ENCODE measurements around the gene JOSD1. TPM values are rescaled to one million over a fixed set of nuclear protein-coding genes. Genes with fewer than 3 reads are reported as not detected.

JOSD1 gene
- 10 to 100 TPM; 45.0 to 48.3 TPM for total RNA-seq
- long read RNA-seq, donor 1, transcript JOSD1-207 (2 exons, 467 nt) = major isoform, 11 of 21 reads
- long read RNA-seq, donor 1, partial matches to known transcripts = 0 of 21 reads
- long read RNA-seq, donor 1, other reads (novel, unspliced or antisense) = 8 of 21 reads
- long read RNA-seq, donor 2, transcript JOSD1-207 (2 exons, 467 nt) = major isoform, 52 of 68 reads
- long read RNA-seq, donor 2, partial matches to known transcripts = 0 of 68 reads
- long read RNA-seq, donor 2, other reads (novel, unspliced or antisense) = 14 of 68 reads

DNA sequence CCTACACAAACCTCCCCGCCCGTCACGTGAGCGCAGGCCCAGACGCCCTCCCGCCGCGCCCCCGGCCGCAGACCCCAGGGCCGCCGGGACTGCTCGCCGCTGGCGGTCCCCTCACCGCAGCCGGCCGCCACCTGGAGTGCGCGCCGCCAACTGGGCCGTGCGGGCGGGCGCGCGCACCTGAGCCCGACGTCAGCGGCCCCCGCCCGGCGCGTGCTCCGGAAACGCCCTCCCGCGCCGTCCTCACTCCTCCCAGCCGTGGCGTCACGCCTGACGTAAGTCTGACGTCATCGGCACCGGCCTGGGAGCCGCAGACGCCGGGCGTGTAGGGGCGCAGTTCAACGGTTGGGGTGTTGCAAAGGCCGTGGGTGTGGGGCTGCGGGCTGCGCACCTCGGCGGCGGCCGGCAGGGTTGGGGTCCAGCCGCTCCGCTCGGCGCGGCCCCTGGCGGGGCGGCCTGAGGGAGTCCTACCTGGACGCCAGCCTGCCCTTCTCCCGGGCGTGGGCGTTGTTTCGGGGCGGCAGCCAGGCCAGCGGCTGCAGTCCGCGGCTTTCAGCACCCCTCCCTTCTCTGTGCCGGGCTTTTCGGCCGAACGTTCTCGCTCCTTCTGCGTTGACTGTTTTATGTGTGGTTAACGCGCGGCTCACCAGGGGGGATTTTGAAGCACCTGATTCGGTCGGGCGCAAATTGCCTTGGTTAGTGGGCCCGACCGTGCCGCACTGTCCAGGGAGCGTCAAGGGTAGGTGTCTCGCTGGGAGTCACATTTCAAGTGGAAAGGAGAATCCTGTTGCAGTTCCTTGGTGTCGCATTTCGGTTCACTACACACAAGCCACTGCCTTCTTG is at the start of gene JOSD1:
Gene JOSD1, minus strand, starts transcription at position 155 of the 840 bp plus-strand sequence. CDS start 956 bp downstream, outside the sequence.
- intact Hi-C loops (cut with DNase I) = no loop called here
- peak; percentile 99 for DNase-seq (ENCODE audit: low spot score)

DNA sequence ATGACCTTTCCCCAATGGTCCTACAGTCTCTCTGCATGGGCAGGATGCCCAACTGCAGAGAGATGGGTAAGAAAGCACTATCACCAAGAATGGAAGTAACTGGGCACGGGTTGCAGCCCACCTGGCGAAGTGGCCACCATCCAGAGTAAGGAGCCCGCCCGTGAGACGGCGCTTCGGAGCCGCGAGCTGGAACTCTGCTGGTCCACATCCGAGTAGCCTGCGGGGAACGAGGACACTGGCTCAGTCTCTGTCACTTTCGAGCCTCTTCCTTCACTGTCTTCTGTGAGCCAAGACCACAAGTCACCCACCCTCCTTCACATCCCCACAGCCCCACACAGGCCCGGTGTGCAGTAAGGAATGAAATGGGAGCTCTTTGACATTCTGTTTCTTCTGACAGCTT is 49.4 kb upstream of the JOSD1 start:
- intact Hi-C loops (cut with DNase I) = no loop called here
- no peak for DNase-seq (ENCODE audit: low spot score)

DNA sequence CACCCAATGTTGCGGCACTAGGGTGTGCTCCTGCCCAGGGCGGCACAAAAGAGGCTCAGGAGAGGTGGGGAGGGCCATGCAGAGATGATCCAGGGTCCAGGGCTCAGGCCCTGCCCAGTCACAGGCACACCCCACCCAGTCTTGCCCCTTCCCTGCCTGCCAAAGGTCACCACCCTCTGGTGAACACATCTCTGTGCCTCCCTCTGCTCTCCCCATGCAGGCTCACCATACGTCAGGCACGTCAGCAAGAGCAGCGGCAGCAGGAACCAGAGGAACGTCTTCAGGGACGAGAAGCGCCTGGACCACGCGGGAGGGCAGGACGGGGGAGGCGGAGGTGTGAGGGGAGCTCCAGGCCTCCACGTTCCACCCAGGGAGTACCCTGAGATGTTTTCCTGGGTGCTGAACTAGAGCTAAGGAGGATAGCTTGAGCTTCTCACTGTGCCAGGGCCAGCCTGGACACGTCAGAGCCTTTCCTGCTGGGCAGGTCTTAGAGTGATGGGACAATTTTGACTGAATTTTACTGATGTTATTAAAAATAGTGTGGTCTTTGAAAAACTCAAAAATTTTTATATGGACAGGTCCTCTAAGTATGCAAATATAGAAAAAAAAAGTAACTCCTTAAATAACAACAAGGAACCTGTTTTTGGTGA is 47.9 kb upstream of the JOSD1 start:
- intact Hi-C loops (cut with DNase I) = loop anchor here in 1 of 2 donors (1.0 kb wide), 1 partner anchor 31 kb away; no protein-coding TSS in a partner anchor
- DNase-seq (ENCODE audit: low spot score) = no peak

DNA sequence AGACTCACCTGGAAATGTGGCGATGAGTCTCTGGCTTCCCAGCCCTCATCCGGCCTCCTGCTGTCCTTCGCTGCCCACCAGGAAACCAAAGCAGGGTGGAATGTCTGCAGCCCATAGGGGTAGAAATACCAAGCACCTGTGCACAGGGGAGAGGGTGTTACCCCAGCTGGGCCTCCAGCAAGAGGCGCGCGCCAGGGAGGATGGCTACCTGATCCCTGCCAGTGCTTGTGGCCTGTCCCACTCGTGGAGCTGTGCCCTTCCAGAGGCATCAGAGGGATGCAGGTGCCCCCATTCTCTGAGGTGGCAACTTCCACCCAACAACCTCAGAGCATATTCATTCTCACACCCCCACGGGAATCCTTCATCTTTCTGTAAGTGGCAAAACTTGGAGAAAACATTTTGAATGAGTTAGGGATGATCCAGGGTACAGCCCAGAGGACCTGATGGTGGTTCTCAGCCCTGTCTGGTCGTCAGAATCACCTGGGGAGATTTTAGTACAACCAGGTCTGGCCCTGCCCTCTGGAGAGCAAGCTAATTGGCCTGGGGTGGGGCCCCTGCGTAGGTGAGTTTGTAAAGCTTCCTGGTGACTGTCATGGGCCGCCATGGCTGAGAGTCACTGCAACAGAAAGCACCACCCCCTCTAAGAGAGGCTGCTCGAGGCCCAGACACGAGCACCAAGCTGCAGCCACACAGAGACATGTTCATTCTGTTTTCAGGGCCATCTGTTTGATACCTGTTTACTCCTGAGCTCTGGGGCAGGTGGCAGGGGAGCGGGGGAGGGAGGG is 45.1 kb upstream of the JOSD1 start:
- intact Hi-C loops (cut with DNase I) = no loop called here
- no peak for DNase-seq (ENCODE audit: low spot score)

DNA sequence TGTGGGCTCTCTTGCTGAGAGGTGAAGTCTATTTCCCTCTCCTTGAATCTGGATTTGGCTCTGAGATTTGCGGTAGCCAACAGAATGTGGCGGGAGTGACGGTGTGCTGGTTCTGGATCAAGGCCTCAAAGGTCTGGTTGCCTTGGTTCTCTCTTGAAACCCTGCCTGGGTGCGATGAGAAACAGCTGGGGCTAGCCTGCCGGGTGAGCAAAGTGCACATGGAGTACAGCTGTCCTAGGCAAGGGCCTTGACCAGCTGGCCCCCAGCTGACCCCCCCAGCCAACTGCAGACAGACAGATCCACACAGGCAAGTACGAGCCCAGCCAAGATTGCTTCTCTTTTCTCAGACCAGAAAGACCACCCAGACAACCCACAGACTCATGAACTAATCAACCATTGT is 44.2 kb upstream of the JOSD1 start:
- no peak for DNase-seq (ENCODE audit: low spot score)
- intact Hi-C loops (cut with DNase I) = no loop called here

DNA sequence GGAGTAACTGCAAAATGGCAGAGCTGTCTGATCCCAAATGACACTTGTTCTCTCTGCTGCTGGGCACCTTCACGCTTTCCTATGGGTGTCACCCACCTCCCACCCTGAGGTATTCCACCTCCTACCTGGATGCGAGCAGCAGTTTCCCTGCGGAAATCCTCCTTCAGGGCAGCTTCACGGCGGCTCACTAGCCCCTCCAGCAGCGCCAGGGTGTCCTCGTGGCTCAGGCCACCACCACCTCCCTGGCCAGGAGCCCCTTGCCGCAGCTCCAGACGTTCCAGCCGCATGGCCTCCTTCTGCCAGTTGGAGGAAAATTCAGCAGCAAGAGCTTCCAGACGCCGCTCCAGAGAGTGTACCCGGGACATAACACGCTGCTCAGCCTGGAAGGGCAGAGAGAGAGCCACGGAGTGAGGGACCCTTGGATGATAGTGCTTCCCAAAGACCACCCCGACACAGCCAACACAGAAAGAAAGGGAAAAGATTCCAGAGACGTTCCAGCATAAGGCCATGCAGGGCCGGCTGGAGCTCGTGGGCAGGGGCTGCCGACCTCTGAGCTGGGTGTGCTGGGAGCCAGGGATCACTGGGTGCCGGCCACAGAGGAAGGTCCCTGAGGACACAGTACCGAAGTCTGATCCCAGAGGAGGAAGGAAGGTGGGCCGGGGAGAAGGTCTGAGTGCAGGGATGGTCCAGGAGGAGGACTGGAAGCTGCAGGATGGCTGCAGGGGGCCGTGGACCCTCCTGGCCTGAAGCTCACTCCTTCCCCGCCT is 41.6 kb upstream of the JOSD1 start:
- intact Hi-C loops (cut with DNase I) = no loop called here

DNA sequence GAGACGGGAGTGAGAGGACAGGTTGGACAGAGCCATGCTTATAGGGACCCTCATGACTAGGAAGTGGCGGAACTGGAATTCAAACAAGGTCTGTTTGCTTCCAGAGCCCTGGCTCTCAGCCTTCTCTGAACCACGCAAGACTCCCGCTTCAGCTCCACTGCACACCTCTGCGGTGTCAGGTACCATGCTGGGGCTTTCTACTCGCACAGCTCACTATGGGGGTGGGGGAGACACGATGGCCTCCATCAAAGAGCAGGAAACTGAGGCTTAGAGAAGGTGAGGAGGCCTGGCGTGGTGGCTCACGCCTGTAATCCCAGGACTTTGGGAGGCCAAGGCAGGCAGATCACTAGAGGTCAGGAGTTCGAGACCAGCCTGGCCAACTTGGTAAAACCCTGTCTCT is 40.8 kb upstream of the JOSD1 start:
- intact Hi-C loops (cut with DNase I) = no loop called here
- no peak for DNase-seq (ENCODE audit: low spot score)

More for the DNA sequence above, 41.6 kb upstream of the JOSD1 start:
- no peak for DNase-seq (ENCODE audit: low spot score)

DNA sequence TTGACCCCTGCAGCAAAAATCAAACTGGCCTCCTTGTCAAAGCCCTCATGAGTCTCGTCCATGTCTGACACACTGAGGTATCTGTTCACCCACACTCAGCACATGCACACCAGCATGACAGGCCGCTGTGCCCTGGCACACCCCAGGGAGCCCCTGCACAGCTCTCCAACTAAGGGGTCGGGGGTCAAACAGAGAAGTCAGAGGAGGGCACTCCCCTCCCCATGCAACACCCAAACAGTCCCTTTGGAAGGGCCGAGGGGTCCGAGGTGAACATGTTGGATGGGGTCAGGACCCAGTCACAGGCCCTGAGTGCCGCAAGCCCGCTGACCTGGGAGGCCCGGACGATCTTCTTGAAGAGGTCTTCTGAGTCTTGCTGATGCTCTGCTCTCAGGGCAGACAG is 40.4 kb upstream of the JOSD1 start:
- intact Hi-C loops (cut with DNase I) = no loop called here
- DNase-seq (ENCODE audit: low spot score) = no peak

DNA sequence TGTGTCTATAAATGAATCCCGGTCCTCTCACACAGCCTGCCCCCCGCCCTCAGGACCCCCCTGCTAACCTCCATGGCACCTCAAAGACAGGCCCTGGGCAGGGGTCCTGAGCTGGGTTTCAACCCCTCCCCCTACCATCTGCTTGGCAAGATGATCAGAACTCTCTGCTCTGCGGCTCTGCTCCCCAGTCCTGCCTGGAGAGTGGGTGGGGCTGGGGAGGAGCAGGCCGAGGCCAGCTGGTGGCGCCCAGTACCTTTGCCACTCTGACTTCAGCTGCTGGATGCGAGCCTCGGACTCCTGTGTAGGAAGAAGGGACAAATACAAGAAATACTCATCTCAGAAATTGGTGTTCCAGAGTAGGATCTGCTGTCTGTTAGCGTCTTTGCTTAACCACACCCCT is 40.0 kb upstream of the JOSD1 start:
- no peak for DNase-seq (ENCODE audit: low spot score)
- intact Hi-C loops (cut with DNase I) = no loop called here

DNA sequence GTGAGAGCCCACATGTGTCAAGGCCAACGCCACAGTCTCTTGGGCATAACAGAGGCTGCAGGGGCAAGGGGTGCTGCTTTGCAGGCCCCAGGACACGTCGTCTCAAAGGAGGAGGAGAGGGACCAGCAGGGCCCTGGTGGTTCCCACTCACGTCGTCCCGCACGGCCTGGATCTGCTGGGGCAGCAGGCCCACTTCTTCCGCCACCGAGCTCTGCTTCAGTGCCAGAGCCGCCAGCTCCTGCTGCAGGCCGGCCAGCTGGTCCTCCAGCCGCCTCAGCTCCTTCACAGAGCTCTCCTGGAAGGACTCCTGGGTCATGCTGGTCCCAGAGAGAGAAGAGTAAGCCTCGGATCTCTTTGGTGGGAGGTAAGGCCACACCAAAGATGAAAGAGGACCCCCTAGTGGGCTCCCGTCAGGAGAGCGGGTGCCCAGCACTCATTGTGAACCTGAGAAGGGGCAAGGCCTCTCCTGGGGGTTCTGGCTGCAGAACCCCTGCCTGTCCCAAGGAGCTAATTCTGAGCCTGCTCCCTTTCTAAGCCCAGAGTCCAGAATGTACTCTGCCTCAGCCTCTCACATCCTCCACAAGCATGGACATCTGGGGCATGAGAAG is 39.5 kb upstream of the JOSD1 start:
- no peak for DNase-seq (ENCODE audit: low spot score)
- intact Hi-C loops (cut with DNase I) = no loop called here

DNA sequence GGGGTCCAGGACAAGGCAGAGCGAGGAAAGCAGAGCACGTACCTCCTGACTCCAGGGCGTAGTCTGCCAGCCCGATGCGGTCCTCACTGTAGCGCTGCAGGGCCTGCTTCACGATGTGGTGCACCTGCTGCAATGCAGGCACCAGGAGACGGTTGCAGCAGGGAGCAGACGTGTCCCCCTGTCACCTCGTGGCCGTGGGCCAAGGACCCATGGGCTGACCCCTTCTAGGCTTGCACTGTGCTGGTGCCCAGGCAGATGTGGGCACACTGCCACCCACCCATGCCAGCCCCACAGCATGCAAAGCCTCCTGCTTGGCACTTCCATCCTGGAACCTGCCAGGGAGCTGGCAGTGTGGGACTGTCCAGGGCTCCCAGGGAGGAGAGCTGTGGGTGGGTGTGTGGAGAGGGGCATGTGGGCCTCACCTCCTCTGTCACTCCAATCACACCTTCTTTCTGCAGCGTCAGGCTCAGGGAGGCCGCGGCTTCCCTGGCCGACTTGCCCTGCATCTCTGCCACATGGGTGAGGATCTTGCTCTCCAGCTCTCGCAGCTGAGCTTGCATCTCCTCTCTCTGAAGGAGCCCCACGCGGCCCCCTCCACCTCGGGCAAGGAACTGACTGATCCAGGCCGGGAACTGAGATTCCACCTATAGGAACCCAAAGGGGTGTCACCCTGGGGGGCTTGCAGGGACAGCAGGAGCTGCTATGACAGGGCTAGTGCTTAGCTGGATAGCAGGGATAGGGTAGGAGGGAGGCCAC is 38.7 kb upstream of the JOSD1 start:
- DNase-seq (ENCODE audit: low spot score) = no peak

DNA sequence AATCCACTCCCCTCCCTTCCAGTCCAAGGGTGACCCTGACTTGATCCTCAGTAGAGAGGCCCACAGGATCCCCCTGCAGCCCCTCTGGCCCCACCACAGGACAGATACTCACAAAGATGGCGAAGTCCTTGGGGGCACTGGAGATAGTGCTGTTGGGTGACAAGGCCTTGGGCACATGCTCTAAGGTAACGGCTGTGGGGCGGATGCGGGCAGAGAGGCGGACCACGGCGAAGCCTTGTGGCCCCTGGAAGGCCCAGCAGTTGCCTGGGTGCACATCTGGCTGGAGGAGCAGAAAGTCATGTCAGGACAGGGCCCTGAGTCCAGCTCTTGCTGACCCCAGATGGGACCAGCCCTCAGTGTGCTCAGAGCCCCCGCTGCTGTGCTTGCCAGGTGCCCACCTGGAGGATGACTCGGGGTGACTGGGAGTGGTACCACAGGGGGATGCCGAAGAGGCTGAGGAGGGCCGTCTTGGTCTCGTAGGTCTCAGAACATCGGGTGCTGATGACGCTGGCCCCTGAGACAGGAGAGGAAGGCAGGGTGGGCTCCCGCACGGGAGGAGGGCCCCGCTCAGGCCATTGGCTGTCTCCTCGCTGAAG is 37.8 kb upstream of the JOSD1 start:
- intact Hi-C loops (cut with DNase I) = no loop called here
- DNase-seq (ENCODE audit: low spot score) = no peak

More for the DNA sequence above, 38.7 kb upstream of the JOSD1 start:
- intact Hi-C loops (cut with DNase I) = no loop called here

DNA sequence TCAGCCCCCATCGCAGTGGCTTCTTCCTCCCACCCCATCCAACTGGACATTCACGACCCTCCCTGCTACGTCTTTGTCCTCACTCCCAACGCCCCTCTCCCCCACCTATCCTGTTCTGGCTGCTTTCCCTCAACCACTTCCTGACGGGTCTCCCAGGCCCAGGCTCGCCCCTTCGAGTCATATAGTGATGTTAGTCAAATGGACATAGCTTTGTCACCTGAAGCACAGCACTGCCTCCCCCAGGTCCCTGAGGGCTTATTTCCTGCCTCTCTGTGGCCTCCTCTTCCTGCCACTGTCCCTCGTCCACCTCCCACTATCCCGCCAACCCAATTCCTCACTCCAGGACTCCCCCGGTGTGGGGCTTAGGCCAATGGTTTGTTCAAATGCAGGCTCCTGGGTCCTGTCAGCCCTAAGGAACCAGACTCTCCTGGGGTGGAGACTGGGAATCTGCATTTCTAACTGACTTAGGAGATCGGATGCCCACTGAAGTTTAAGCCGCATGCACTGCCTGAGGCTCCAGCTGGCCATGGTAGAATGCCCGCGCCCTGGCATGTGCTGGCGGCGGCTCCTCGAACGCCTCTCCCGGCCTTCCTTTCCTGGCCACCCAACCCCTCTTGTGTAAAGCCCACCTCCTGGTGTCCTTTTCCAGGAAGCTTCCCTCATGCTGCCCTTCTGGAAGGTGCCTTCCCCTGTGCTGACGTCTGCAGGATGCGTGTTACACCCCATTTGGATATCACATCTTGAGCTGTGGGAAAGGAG is 36.7 kb upstream of the JOSD1 start:
- DNase-seq (ENCODE audit: low spot score) = no peak
- intact Hi-C loops (cut with DNase I) = no loop called here

DNA sequence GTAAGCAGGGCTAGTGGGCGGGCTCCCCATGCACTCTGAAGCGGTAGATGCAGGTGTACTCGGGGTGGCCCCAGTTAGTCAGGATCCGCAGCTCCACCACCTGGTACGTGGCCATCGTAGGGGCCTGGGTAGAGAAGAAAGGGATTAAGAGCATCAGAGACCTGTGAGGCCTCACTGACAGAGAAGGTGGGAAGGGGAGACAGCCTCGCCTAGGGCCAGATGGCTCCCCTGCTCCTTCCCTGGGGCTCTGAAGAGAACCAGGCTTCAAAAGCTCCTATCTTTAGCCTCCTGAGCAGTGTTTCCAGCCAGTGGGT is 35.5 kb upstream of the JOSD1 start:
- intact Hi-C loops (cut with DNase I) = no loop called here
- no peak for DNase-seq (ENCODE audit: low spot score)

DNA sequence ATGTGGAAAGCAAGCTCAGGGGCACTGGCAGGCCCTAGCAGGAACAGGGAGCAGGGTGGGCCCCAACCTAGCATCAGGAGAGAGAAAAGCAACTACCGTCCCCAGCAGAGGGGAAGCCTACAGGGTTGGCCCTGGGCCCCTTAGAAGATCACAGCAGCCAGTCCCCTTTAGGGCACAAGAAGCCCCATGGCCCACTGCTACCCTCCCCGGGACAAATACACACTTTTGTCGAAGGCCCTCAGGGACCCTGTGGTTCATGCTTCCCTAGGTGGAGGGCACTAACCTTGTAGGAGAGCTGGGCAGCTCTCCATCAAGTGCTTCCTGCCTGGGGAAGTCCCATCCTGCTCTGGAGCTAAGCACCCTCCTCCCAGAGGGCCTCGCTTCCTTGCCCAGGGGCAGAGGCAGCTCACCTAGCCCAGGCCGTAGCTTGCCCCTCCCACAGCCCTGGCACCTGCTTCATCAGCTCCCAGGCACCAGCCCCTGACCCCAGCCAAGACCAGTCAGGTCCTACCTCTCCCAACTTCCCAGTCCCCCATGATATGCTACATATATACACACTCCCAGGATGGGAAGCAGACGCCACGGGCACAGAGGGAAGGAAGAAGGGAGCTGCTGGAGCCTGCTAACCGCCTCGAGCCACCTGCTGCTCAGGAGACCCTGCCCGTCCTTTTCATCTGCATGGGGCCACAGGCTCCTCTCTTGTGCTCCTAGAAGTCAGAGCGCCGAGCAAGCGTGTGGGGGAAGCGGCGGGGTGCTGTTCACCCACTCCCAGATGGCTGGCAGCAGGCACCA is 34.9 kb upstream of the JOSD1 start:
- no peak for DNase-seq (ENCODE audit: low spot score)
- intact Hi-C loops (cut with DNase I) = no loop called here

DNA sequence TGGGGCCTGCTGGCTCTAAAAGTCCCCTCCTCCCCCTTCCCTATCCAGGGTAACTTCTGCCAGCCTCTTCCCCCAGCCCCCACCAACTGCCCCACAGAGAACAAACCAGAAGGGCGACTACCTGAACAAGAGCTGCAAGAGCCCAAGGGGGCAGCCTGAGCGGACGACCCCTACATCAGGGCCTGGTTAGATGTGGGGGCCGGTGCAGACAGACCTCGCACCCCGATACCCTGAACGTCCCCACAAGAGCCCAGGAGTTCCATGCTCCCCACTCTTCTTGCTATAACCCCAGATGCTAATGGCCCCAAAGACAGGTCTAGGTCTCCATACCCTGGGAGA is 34.4 kb upstream of the JOSD1 start:
- intact Hi-C loops (cut with DNase I) = no loop called here
- no peak for DNase-seq (ENCODE audit: low spot score)
